OCI-LY1 (cell line): Measurements from ENCODE around the gene SPAG4.

Experiments
- EZH2 ChIP-seq: fragments of 200-600 bp; sonication (generic), shearing (Covaris generic); IDR thresholded peaks from 2 replicates; pipeline ENCODE4 v1.8.0; 2017; ENCODE audit warnings: borderline replicate concordance, mixed run types, mild to moderate bottlenecking, antibody characterized with exemption, low read length, moderate library complexity, mixed read lengths
- TF ChIP-seq, protein P1 (sequence below): fragments of 200-600 bp; sonication (generic), shearing (Covaris generic); IDR thresholded peaks from 2 replicates; pipeline ENCODE4 v1.5.1; 2017; ENCODE audit warnings: mild to moderate bottlenecking, antibody characterized with exemption, low read length, moderate library complexity, mixed read lengths

DNA sequence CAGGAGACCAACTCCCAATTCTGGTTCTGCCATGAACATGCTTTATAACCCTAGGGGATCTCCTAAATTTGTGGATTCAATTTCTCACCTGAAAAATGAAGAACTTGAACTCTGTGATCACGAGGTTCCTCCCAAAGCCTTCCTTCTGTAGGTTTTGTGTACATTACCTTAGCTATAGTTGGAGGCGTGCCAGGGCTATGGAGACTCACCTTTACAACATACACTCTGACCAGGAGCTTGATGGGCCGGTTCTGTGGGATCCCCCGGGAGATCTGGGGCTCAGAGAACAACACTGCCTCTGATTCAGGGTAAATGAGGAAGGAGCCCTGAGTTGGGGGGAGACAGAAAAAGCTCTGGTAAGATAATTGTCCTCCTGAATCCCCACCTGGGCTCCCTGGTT, 39.7 kb upstream of the SPAG4 start:
- TF ChIP-seq, protein P1, sequence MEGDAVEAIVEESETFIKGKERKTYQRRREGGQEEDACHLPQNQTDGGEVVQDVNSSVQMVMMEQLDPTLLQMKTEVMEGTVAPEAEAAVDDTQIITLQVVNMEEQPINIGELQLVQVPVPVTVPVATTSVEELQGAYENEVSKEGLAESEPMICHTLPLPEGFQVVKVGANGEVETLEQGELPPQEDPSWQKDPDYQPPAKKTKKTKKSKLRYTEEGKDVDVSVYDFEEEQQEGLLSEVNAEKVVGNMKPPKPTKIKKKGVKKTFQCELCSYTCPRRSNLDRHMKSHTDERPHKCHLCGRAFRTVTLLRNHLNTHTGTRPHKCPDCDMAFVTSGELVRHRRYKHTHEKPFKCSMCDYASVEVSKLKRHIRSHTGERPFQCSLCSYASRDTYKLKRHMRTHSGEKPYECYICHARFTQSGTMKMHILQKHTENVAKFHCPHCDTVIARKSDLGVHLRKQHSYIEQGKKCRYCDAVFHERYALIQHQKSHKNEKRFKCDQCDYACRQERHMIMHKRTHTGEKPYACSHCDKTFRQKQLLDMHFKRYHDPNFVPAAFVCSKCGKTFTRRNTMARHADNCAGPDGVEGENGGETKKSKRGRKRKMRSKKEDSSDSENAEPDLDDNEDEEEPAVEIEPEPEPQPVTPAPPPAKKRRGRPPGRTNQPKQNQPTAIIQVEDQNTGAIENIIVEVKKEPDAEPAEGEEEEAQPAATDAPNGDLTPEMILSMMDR = no peak
- TF ChIP-seq EZH2 = no peak
